ENCODE results near the gene DRC1.

Gene DRC1

GRCh38 chr2:26469955-26470354 is 68.2 kb downstream of the DRC1 start:
- no peak overlapping the region for H3K27ac ChIP-seq (ENCODE audit: low read length)
- no peaks in the 10 kb centered on the region for H3F3A ChIP-seq (ENCODE audit: insufficient read depth, low read length)
- H3K4me1 ChIP-seq (ENCODE audit: low read length): no peaks in the 10 kb centered on the region
- no peak overlapping the region for H3K9ac ChIP-seq (ENCODE audit: low read length)
- no peaks in the 10 kb centered on the region for H4K20me1 ChIP-seq (ENCODE audit: insufficient read depth, low read length)
- H3K27me3 ChIP-seq (replicated peaks; ENCODE audit: insufficient read depth, low read length): no peaks in the 10 kb centered on the region
- H3K4me3 ChIP-seq (ENCODE audit: low read length): no peak overlapping the region
- H3K36me3 ChIP-seq (replicated peaks; ENCODE audit: insufficient read depth, low read length): no peaks in the 10 kb centered on the region
- no peaks in the 10 kb centered on the region for H3K79me2 ChIP-seq (ENCODE audit: low read length)
- no peak overlapping the region for H2AFZ ChIP-seq (ENCODE audit: low read length)
- no peaks in the 10 kb centered on the region for H3K9me3 ChIP-seq (replicated peaks; ENCODE audit: insufficient read depth, low read length)
- TF ChIP-seq CTCF (IDR thresholded peaks at IDR 0.05; ENCODE audit: low read length): no peak
- TF ChIP-seq EZH2phosphoT487 (IDR thresholded peaks at IDR 0.05; ENCODE audit: low read length): no peak
- no peak for TF ChIP-seq EZH2 (optimal IDR thresholded peaks at IDR 0.05; ENCODE audit: low read depth, low read length)
- no peak overlapping the region for H3K4me2 ChIP-seq (ENCODE audit: low read depth, low read length)
- no peaks in the 10 kb centered on the region for H3K9me2 ChIP-seq (replicated peaks; ENCODE audit: insufficient read depth, low read length)
- no peak for DNase-seq

- Histone ChIP-seq H3K9me2 (replicated peaks; ENCODE audit: insufficient read depth, low read length) (no peaks in the 10 kb centered on the region), H4K20me1 (ENCODE audit: insufficient read depth, low read length) (no peaks in the 10 kb centered on the region), H3K4me1 (ENCODE audit: low read length) (no peaks in the 10 kb centered on the region), H3K36me3 (replicated peaks; ENCODE audit: insufficient read depth, low read length) (no peaks in the 10 kb centered on the region), H3K4me3 (ENCODE audit: low read length) (no peak overlapping the region), H3K27me3 (replicated peaks; ENCODE audit: insufficient read depth, low read length) (no peaks in the 10 kb centered on the region), H3K9ac (ENCODE audit: low read length) (no peak overlapping the region), H3F3A (ENCODE audit: insufficient read depth, low read length) (no peaks in the 10 kb centered on the region), H3K79me2 (ENCODE audit: low read length) (no peaks in the 10 kb centered on the region), H2AFZ (ENCODE audit: low read length) (no peak overlapping the region), H3K9me3 (replicated peaks; ENCODE audit: insufficient read depth, low read length) (no peaks in the 10 kb centered on the region), H3K4me2 (ENCODE audit: low read depth, low read length) (no peak overlapping the region), H3K27ac (ENCODE audit: low read length) (no peak overlapping the region)
- no peak for DNase-seq
- TF ChIP-seq EZH2phosphoT487 (IDR thresholded peaks at IDR 0.05; ENCODE audit: low read length) (no peak), EZH2 (optimal IDR thresholded peaks at IDR 0.05; ENCODE audit: low read depth, low read length) (no peak), CTCF (IDR thresholded peaks at IDR 0.05; ENCODE audit: low read length) (no peak)
Observed at GRCh38 chr2:26470601-26471260, 69.0 kb downstream of the DRC1 start.

GRCh38 chr2:26471289-26471688 is 69.6 kb downstream of the DRC1 start:
- Histone ChIP-seq H3K4me1 (ENCODE audit: low read length) (no peaks in the 10 kb centered on the region), H3K9me2 (replicated peaks; ENCODE audit: insufficient read depth, low read length) (no peaks in the 10 kb centered on the region), H3K36me3 (replicated peaks; ENCODE audit: insufficient read depth, low read length) (no peaks in the 10 kb centered on the region), H3K4me2 (ENCODE audit: low read depth, low read length) (no peak overlapping the region), H4K20me1 (ENCODE audit: insufficient read depth, low read length) (no peaks in the 10 kb centered on the region), H3K27ac (ENCODE audit: low read length) (no peak overlapping the region), H3K4me3 (ENCODE audit: low read length) (no peak overlapping the region), H2AFZ (ENCODE audit: low read length) (no peak overlapping the region), H3K9me3 (replicated peaks; ENCODE audit: insufficient read depth, low read length) (no peaks in the 10 kb centered on the region), H3K27me3 (replicated peaks; ENCODE audit: insufficient read depth, low read length) (no peaks in the 10 kb centered on the region), H3K79me2 (ENCODE audit: low read length) (no peaks in the 10 kb centered on the region), H3K9ac (ENCODE audit: low read length) (no peak overlapping the region), H3F3A (ENCODE audit: insufficient read depth, low read length) (no peaks in the 10 kb centered on the region)
- TF ChIP-seq CTCF (IDR thresholded peaks at IDR 0.05; ENCODE audit: low read length): no peak
- no peak for TF ChIP-seq EZH2 (optimal IDR thresholded peaks at IDR 0.05; ENCODE audit: low read depth, low read length)
- no peak for TF ChIP-seq EZH2phosphoT487 (IDR thresholded peaks at IDR 0.05; ENCODE audit: low read length)
- no peak for DNase-seq
